Measurements from ENCODE around the gene HPCAL1.

The HPCAL1 gene

GRCh38 chr2:10392951-10393639 lies 90.4 kb downstream of the HPCAL1 start:
- no peak for DNase-seq

- no peak for DNase-seq
Observed at GRCh38 chr2:10393640-10393982, 90.9 kb downstream of the HPCAL1 start.

- no peak for DNase-seq
Observed at GRCh38 chr2:10395893-10396292, 93.2 kb downstream of the HPCAL1 start.

GRCh38 chr2:10396464-10396863 lies 93.8 kb downstream of the HPCAL1 start:
- DNase-seq = no peak

- DNase-seq = no peak
Observed at GRCh38 chr2:10397297-10397875, 94.7 kb downstream of the HPCAL1 start.

- peak; percentile 82 to 93 for DNase-seq
Observed at GRCh38 chr2:10397878-10398277, 95.2 kb downstream of the HPCAL1 start.

DNA sequence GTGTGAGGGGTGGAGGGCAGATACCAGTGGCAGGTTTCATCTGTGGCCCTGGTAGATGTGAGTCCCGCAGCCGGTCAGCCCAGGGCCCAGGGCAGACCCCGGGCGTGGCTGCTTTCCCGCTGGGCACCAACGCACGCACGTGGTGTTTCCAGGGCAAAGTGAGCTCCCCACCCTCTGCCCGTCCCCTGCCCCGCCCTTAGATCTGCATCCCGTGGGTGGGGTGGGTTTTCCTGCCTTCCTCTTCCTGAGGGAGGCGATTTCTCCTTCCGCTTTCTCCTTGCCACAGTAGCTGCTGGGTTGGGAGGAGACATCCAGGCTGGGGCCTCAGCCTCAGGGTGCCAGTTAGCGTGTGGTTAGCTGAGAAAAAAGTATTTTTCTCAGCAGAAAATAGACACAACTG lies 95.8 kb downstream of the HPCAL1 start:
- DNase-seq = no peak

- DNase-seq = no peak
Observed at GRCh38 chr2:10399358-10399757, 96.7 kb downstream of the HPCAL1 start.

DNA sequence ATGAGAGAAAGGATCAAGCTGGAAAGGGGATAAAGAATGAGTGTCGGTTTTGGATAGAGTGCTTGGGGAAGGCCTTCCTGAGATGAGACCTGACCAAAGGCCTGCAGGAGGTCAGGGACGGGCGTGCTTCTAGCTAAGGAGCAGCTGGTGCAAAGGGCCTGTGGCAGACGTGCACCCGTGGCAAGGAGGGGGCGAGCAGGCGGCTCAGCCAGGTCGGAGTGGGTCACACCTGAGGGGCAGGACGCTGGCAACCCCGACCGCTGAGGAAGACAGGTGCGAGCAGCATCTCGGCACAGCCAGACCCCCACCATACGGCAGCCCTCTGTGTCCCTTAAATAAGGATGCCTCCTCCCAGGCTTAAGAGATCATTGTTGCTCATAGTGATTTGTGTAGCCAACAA lies 97.3 kb downstream of the HPCAL1 start:
- no peak for DNase-seq

GRCh38 chr2:10400568-10400977 lies 97.9 kb downstream of the HPCAL1 start:
- DNase-seq = peak in 1 of 2 experiments; percentile 62

- no peak for DNase-seq
Observed at GRCh38 chr2:10400978-10401951, 98.6 kb downstream of the HPCAL1 start.

DNA sequence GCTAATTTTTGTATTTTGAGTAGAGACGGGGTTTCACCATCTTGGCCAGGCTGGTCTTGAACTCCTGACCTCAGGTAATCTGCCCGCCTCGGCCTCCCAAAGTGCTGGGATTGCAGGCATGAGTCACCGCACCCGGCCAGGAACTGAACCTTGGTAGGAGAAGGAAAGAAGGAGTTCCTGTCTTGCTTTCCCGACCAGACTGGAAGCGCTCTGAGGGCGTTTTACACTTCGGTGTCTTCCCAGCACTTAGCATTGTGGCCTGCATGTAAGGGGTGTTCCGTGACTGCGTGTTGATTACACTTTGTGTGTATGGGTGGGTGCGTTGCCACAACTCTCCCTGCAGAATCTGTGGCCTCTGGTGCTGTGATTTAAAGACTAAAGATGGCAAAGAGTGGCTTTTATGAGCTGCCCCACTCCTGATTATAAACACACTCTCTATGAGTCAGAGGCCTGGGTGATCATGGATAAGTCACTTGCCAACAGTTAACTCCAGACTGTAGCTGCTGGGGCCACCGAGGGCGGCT lies 99.4 kb downstream of the HPCAL1 start:
- DNase-seq = no peak

DNA sequence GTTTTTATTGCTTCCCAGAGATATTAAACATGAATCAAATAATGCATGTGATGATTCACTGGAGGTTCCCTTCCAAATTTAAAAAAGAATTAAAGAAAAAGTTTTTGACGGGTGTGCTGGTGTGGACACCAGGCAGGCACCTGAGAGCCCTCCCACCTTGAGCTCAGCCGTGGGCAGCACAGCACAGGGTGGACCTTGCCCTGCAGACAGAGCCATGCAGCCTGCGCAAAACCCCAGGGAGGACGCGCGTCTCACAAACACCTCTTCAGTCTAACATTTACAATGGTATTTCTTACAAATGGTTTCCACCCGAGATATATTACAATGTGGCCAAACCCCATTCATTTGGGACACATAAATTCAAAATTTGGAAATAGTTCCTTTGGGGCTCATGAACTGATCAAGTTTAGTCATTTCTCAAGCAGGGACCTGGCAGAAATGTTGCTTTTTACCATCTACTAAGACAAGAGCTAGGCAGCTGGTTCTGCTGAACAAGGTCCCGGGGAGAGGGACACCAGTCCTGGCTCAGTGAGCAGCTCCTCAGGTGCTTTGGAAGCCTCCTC lies 100.0 kb downstream of the HPCAL1 start:
- no peak for DNase-seq

- no peak for DNase-seq
Observed at GRCh38 chr2:10404324-10405143, 101.8 kb downstream of the HPCAL1 start.

DNA sequence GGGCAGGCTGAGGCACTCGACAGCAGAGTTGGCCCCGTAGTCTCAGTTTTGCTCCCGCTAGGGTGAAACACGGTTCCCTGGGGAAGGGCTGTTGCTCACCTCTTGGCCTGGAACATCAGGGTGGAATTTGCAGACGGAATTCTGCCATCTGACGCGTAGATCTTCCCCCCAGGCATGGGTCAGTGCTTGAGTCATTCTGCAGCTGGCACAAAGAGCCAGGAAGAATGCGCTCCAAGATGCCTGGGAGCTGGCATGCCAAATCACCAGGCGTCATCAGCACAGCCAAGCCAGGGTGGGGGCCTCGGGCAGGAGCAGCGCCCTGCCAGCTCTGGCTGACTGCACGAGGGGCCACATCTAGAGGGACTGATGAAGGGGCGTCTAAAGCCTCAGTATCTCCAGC lies 102.7 kb downstream of the HPCAL1 start:
- no peak for DNase-seq

- DNase-seq = no peak
Observed at GRCh38 chr2:10406016-10406415, 103.3 kb downstream of the HPCAL1 start.

GRCh38 chr2:10406491-10407188 lies 103.9 kb downstream of the HPCAL1 start:
- DNase-seq = no peak

DNA sequence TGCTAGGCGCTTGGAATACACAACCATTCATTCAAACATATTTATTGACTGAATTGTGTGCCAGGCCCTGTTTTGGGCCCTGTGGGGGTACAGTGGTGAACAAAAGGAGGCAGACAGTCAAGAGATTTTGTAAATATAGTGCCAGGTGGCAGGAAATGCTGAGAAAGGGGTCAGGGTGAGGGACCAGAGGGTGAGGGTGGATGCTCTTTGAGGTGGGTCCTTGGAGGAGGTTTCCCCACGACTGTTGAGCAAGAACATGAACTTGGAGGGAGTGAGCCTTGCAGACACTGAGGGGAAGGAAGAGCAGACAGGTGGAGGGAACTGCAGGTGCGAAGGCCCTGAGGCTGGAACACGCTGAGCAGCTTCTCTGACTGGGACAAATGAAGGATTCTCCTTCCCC lies 104.7 kb downstream of the HPCAL1 start:
- no peak for DNase-seq

GRCh38 chr2:10407841-10408648 lies 105.3 kb downstream of the HPCAL1 start:
- no peak for DNase-seq

DNA sequence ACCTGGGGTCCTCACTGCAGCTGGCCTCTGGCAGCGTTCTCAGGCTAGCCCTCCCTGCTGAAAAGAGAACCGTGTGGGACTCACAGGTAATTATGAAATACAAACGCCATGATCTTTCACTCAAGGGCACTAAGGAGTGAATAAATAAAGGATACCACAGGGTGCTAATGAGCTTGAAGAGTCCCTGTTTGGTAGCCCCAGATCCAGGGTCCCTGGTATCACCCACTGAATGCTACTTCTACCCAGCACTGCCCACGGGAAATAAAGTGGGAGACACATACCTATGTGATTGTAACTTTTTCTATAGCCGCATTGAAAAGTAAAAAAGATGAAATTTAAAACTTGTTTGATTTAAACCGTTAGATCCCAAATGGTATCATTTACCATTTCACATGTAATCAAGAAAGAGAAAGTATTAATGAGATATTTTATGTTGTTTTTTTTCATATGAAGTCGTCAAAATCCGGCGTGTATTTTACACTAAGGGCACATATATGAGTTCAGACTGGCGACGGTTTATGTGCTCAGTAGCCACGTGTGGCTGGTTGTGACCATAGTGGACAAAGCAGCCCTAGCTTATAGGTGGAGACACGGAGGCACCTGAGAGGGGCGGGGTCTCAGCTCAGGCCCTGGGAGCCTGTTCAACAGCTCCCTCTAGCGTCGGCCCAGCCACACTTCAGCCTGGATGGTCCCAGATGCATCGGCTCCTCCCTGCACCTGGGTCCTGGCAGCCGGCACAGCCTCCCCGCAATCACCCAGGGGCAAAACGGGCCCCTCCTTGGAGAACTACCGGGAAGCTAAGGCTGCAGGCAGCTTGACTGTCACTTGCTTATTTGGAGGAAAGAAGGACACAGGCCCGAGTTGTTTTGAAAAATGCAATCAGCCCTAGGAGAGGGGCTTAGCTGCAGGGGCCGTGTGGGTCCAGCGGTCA lies 106.2 kb downstream of the HPCAL1 start:
- DNase-seq = peak; percentile 38 to 82

Data from NCI-H524 (cell line).